Stomach (tissue), 4 donors: ENCODE data around the gene SGPL1.

Experiments
- CTCF ChIP-seq, 7 experiments: fragments of 450-650 bp in 4 of 7; fragments of 200-600 bp in 3 of 7; sonication (generic) in 3 of 7; IDR thresholded peaks; one replicate each; pipeline ENCODE4 v1.5.1; 2016 to 2019; ENCODE audit warnings: antibody characterized with exemption in 7 of 7, control low read depth in 2 of 7, mild to moderate bottlenecking in 1 of 7
- EP300 ChIP-seq: sonication (generic); formaldehyde crosslinking; IDR thresholded peaks from one replicate; pipeline ENCODE4 v1.6.1; 2017; ENCODE audit warnings: antibody characterized with exemption
- POLR2A ChIP-seq, 4 donors: fragments of 450-650 bp; IDR thresholded peaks; one replicate each; pipeline ENCODE4 v1.6.1; 2016; ENCODE audit warnings: antibody characterized with exemption in 4 of 4, control low read depth in 2 of 4, mild to moderate bottlenecking in 1 of 4, moderate library complexity in 1 of 4
- POLR2AphosphoS5 ChIP-seq, 3 donors: sonication (generic); formaldehyde crosslinking; IDR thresholded peaks; one replicate each; pipeline ENCODE4 v1.6.1; 2016; ENCODE audit warnings: antibody characterized with exemption in 3 of 3

- TF ChIP-seq POLR2AphosphoS5 (IDR thresholded peaks at IDR 0.05) (no peak), CTCF (IDR thresholded peaks at IDR 0.05) (no peak), POLR2A (IDR thresholded peaks at IDR 0.05) (no peak), EP300 (no peak)
Measured at GRCh38 chr10:70910486-70911341, 95.0 kb downstream of the SGPL1 start.
